Stomach (tissue), 9 donors: Measurements from ENCODE around the gene SPATA21. TPM values are rescaled to one million over a fixed set of nuclear protein-coding genes. Genes with fewer than 3 reads are reported as not detected.

ENCODE experiments used
- DNase-seq, 2 donors: peaks; one replicate each; pipeline versions ENCODE4 v3.0.0 to v3.0.0-alpha.2; 2013 to 2019
- H3K27ac ChIP-seq, 5 donors: fragments of 200-600 bp in 4 of 5; sonication (generic) in 4 of 5; one replicate each; pipeline ENCODE4 v1.5.1; 2013 to 2019; ENCODE audit warnings: mild to moderate bottlenecking in 1 of 5, moderate library complexity in 1 of 5
- H3K27me3 ChIP-seq, 3 donors: fragments of 200-600 bp; sonication (generic); one replicate each; pipeline ENCODE4 v1.5.1; 2017 to 2019; ENCODE audit warnings: mixed run types in 1 of 3
- H3K36me3 ChIP-seq, 4 donors: fragments of 200-600 bp; sonication (generic); 1 replicate in 3 of 4; 2 replicates in 1 of 4; pipeline ENCODE4 v1.5.1; 2016 to 2019
- H3K4me1 ChIP-seq, 4 donors: fragments of 200-600 bp; sonication (generic); one replicate each; pipeline ENCODE4 v1.5.1; 2016 to 2019
- H3K4me3 ChIP-seq, 4 donors: fragments of 200-600 bp; sonication (generic) in 3 of 4; one replicate each; pipeline ENCODE4 v1.5.1; 2016 to 2019; ENCODE audit warnings: mild to moderate bottlenecking in 1 of 4
- H3K9me3 ChIP-seq, 4 donors: fragments of 200-600 bp; sonication (generic); one replicate each; pipeline ENCODE4 v1.5.1; 2016 to 2019
- EP300 ChIP-seq: sonication (generic); formaldehyde crosslinking; IDR thresholded peaks from one replicate; pipeline ENCODE4 v1.6.1; 2017; ENCODE audit warnings: antibody characterized with exemption
- POLR2A ChIP-seq, 4 donors: fragments of 450-650 bp; IDR thresholded peaks; one replicate each; pipeline ENCODE4 v1.6.1; 2016; ENCODE audit warnings: antibody characterized with exemption in 4 of 4, control low read depth in 2 of 4, mild to moderate bottlenecking in 1 of 4, moderate library complexity in 1 of 4
- POLR2AphosphoS5 ChIP-seq, 3 donors: sonication (generic); formaldehyde crosslinking; IDR thresholded peaks; one replicate each; pipeline ENCODE4 v1.6.1; 2016; ENCODE audit warnings: antibody characterized with exemption in 3 of 3
- WGBS, 5 donors: extraction: QIAGEN DNeasy Blood & Tissue Kit in 3 of 5; methylation state at CpG; one replicate each; pipeline versions ENCODE4 v1.1.5 to v1.1.7; 2013 to 2018; 5-methylcytosine and 5-hydroxymethylcytosine counted together
- intact Hi-C: fragments of 100-400 bp; cut with DNase I; formaldehyde crosslinking; loops from one replicate; pipeline ENCODE4 v1.15.1; 2023; ENCODE audit warnings: low total_unique reads
- polyA plus RNA-seq, 3 donors: library from polyadenylated mRNA; stranded (reverse); fragments of 200-250 nt; gene quantifications; one replicate each; pipeline ENCODE4 v1.2.3, GENCODE V29; 2013
- total RNA-seq, 5 donors: library from RNA; depleted of rRNA; stranded (reverse); fragments of >200 nt; gene quantifications; one replicate each; pipeline versions ENCODE4 v1.1.0 to v1.2.3, GENCODE V29; 2014 to 2016
- TF ChIP-seq, protein P1 (sequence below), 7 experiments: fragments of 450-650 bp in 4 of 7; fragments of 200-600 bp in 3 of 7; sonication (generic) in 3 of 7; IDR thresholded peaks; one replicate each; pipeline ENCODE4 v1.5.1; 2016 to 2019; ENCODE audit warnings: antibody characterized with exemption in 7 of 7, control low read depth in 2 of 7, mild to moderate bottlenecking in 1 of 7
- donor health status: healthy with polysubstance abuse.
- donor health status: Bipolar disorder and iron deficiency.
- donor health status: healthy.

The SPATA21 gene
- total and polyA plus RNA-seq, 8 donors, result 0.25 to 0.31 (median 0.30) TPM; not detected in 5

DNA sequence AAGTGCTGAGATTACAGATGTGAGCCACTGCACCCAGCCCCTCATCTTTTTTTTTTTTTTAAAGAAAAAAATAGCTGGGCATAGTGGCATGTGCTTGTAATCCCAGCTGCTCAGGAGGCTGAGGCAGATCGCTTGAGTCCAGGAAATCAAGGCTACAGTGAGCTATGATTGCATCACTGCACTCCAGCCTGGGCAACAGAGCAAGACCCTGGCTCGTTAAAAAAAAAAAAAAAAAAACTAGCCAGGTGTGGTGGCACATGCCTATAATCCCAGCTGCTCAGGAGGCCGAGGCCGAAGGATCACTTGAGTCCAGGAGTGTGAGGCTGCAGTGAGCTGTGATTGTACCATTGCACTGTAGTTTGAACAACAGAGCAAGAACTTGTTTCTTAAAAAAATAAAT, 56.4 kb downstream of the SPATA21 start:
- Histone ChIP-seq H3K36me3 (no peaks in the 10 kb centered on the region), H3K27me3 (no peaks in the 10 kb centered on the region), H3K27ac (no peak overlapping the region), H3K4me1 (peaks cover 37 to 77% (median 58%) of the 10 kb centered on the region in 4 donors), H3K9me3 (no peaks in the 10 kb centered on the region), H3K4me3 (no peak overlapping the region)
- intact Hi-C loops, result no loop called here
- DNase-seq, result no peak
- 86 to 95% (median 89%) methylated on average over 4 of the region's 4 CpGs for WGBS, 5 donors
- TF ChIP-seq POLR2A (IDR thresholded peaks at IDR 0.05), result no peak
- TF ChIP-seq, protein P1, sequence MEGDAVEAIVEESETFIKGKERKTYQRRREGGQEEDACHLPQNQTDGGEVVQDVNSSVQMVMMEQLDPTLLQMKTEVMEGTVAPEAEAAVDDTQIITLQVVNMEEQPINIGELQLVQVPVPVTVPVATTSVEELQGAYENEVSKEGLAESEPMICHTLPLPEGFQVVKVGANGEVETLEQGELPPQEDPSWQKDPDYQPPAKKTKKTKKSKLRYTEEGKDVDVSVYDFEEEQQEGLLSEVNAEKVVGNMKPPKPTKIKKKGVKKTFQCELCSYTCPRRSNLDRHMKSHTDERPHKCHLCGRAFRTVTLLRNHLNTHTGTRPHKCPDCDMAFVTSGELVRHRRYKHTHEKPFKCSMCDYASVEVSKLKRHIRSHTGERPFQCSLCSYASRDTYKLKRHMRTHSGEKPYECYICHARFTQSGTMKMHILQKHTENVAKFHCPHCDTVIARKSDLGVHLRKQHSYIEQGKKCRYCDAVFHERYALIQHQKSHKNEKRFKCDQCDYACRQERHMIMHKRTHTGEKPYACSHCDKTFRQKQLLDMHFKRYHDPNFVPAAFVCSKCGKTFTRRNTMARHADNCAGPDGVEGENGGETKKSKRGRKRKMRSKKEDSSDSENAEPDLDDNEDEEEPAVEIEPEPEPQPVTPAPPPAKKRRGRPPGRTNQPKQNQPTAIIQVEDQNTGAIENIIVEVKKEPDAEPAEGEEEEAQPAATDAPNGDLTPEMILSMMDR (IDR thresholded peaks at IDR 0.05), result no peak
- TF ChIP-seq EP300, result no peak
- no peak for TF ChIP-seq POLR2AphosphoS5 (IDR thresholded peaks at IDR 0.05)

DNA sequence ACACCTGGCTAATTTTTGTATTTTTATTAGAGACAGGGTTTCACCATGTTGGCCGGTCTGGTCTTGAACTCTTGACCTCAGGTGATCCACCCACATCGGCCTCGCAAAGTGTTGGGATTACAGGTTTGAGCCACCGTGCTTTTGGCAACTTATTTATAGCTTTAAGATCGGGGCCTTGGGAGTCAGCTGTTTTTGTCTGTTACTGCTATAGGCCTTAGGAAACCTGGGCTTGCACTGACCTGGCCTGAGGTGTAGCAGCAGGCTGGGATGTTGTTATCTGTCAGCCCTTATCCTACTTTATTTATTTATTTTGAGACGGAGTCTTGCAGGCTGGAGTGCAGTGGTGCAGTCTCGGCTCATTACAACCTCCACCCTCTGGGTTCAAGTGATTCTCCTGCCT, 58.8 kb downstream of the SPATA21 start:
- WGBS, 5 donors, result 64 to 80% (median 67%) methylated on average over 7 of the region's 7 CpGs
- Histone ChIP-seq H3K9me3 (no peaks in the 10 kb centered on the region), H3K4me3 (no peak overlapping the region), H3K4me1 (peaks cover 45 to 78% (median 61%) of the 10 kb centered on the region in 4 donors), H3K27ac (peak overlapping the region in 1 of 5 donors; percentile 18), H3K27me3 (no peaks in the 10 kb centered on the region), H3K36me3 (peaks cover 0 to 11% (median 0%) of the 10 kb centered on the region in 4 donors)
- no peak for TF ChIP-seq POLR2A (IDR thresholded peaks at IDR 0.05)
- no peak for TF ChIP-seq EP300
- no peak for TF ChIP-seq POLR2AphosphoS5 (IDR thresholded peaks at IDR 0.05)
- TF ChIP-seq, protein P1 (IDR thresholded peaks at IDR 0.05), result no peak
- DNase-seq, result no peak
- intact Hi-C loops, result no loop called here

DNA sequence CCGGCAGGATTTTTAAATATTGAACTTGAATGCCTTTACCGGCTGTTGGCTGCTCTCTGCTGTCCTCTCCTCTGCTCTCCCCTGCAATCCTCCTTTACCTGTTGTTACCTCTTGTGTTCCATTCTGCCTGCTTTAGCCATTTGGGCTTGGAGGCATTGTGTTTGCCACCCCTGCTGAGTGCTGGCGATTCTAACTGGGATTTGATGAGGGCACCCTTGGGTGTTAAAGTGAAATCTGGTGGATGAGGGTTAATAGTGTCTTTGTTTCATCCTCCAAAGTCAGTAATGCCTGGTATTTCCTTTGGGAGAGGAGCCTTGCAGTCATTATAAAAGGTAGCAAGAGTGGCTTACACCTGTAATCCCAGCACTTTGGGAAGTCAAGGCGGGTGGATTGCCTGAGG, 60.3 kb downstream of the SPATA21 start:
- peaks cover 0 to 11% (median 0%) of the 10 kb centered on the region in 4 donors for H3K36me3 ChIP-seq
- no peaks in the 10 kb centered on the region for H3K27me3 ChIP-seq
- H3K27ac ChIP-seq, result peak overlapping the region in 1 of 5 donors; percentile 61
- TF ChIP-seq POLR2A (IDR thresholded peaks at IDR 0.05) (no peak), EP300 (no peak), POLR2AphosphoS5 (IDR thresholded peaks at IDR 0.05) (no peak)
- TF ChIP-seq, protein P1 (IDR thresholded peaks at IDR 0.05), result no peak
- H3K9me3 ChIP-seq, result no peaks in the 10 kb centered on the region
- intact Hi-C loops, result no loop called here
- no peak overlapping the region for H3K4me3 ChIP-seq
- no peak for DNase-seq
- 52 to 60% (median 58%) methylated on average over 4 of the region's 4 CpGs for WGBS, 5 donors
- peaks cover 58 to 90% (median 75%) of the 10 kb centered on the region in 4 donors for H3K4me1 ChIP-seq

DNA sequence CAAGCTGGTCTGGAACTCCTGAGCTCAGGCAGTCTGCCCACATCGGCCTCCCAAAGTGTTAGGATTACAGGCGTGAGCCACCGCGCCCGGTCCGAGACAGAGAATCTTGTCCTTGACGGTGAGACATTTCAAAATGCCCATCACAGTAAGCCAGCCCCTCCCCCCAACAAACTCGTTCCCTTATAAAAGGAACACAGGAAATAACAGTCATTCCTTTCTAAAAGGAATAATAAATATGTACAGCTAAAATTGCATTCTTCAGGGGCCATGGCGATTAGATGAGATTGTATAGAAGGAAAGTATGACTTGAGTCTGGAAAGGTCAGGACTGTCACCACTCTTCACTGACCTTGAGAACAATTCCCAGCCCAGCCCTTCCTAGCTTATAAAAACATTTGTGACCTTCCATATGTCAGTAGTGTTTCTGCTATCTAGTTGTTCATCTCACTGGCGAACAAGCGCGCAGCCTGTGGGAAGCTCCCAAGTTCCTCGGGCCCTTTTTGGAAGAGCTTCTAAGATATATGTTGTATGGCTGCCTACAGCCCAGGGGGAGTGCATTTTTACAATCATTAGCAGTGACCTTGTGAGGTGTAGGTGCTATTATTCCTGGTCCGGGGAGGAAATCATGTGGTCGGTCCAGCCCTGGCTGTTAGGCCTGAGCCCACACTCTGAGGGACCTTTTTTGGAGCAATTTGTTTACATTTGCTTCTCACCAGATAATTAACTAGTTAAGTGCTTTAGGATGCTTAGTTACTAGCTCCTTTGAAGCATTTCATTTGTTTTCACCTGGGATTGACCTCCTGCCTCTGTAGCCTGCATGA, 61.5 kb downstream of the SPATA21 start:
- 50 to 58% (median 57%) methylated on average over 15 of the region's 15 CpGs for WGBS, 5 donors
- peak in 1 of 2 donors; percentile 48 for DNase-seq
- Histone ChIP-seq H3K27me3 (no peaks in the 10 kb centered on the region), H3K4me3 (peak overlapping the region in 1 of 4 donors; percentile 6), H3K36me3 (peaks cover 0 to 11% (median 0%) of the 10 kb centered on the region in 4 donors), H3K27ac (peak overlapping the region; percentile 22 to 61 (median 48)), H3K9me3 (no peaks in the 10 kb centered on the region), H3K4me1 (peaks cover 60 to 100% (median 83%) of the 10 kb centered on the region in 4 donors)
- intact Hi-C loops, result no loop called here
- TF ChIP-seq POLR2A (IDR thresholded peaks at IDR 0.05), result no peak
- no peak for TF ChIP-seq EP300
- TF ChIP-seq POLR2AphosphoS5 (IDR thresholded peaks at IDR 0.05), result no peak
- TF ChIP-seq, protein P1 (IDR thresholded peaks at IDR 0.05), result no peak
